GM23248 (cell line): ENCODE data around the gene AGXT.

Source experiments
- EZH2 ChIP-seq: fragments of 200-600 bp; sonication (generic); IDR thresholded peaks from 2 replicates; pipeline ENCODE4 v1.6.1; 2018; ENCODE audit warnings: antibody characterized with exemption, mild to moderate bottlenecking; ENCODE audit not compliant: insufficient read depth, poor library complexity, severe bottlenecking
- EZH2phosphoT487 ChIP-seq: fragments of 200-600 bp; sonication (generic); IDR thresholded peaks from 2 replicates; pipeline ENCODE4 v1.6.1; 2018; ENCODE audit warnings: antibody characterized with exemption, moderate library complexity, mild to moderate bottlenecking, low read depth; ENCODE audit not compliant: insufficient read depth

DNA sequence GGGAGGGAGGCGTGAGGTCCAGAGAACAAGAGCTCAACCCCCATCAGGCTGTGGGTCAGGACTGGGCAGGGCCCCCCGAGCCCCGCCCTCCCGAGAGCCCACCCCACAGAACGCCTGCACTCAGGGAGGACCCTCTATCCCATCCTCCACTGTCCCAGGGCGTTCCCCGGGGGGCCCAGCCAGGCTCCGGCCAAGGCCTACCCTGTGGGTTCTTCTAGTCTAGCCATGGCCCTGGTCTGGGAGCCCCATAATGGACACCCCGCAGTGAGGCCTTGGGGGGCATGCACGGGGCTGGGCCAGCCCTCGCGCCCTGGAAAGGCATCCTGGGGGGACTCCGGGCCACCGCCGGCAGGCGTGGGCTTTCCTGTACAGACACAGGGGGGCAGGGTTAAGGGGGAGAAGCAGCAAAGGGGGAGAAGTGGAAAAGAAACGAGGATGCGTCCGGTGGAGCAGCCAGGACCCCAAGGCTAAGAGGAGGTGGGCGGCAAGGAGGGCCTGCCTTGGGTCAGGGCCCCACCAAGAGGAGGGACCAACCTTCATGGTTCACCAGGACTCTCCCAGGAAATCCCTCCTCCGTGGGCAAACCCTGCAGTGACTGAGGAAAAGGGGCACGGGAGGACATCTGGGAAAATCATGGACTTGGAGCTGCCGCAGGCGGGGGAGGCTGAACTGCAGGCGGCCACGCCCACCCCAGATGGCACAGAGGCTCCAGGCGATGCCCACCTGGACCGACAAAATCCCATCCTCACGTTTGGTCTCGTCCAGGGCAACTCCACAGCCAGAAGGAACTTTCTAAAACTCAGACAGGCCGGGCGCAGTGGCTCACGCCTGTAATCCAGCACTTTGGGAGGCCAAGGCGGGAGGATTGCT is 34.8 kb downstream of the AGXT start:
- TF ChIP-seq EZH2 (no peak), EZH2phosphoT487 (no peak)
